Left colon (tissue), 2 donors: Measurements from ENCODE around the gene HIVEP2. TPM values are rescaled to one million over a fixed set of nuclear protein-coding genes. Genes with fewer than 3 reads are reported as not detected.

Source experiments
- ATAC-seq: fragments of 200-7000 bp; cut with Tn5 transposase; one replicate; pipeline ENCODE4 v1.9.1; 2020; ENCODE audit warnings: mild to moderate bottlenecking, moderate library complexity
- DNase-seq, 2 donors: peaks; one replicate each; pipeline ENCODE4 v3.0.0-alpha.2; 2020
- intact Hi-C, 2 donors: fragments of 100-400 bp; cut with DNase I in 1 of 2; cut with micrococcal nuclease in 1 of 2; formaldehyde crosslinking; loops; one replicate each; pipeline versions ENCODE4 v1.11.2 to v1.14.0; 2022; cut with DNase I, micrococcal nuclease
- total RNA-seq, 2 donors: library from RNA; stranded (reverse); fragmentation: NEBNext Ultra II Directional; extraction: Animal tissue kit (Norgen Biotek cat#: 25700); gene quantifications; one replicate each; pipeline ENCODE4 v1.2.1, GENCODE V29; 2021
- donor health status: DM: no; HTN: no; CAD: no.
- donor health status: DM: yes; HTN: yes; CAD: no.

Gene HIVEP2
- total RNA-seq, 2 donors from 2014 or later, result 9.2 to 10.1 TPM

DNA sequence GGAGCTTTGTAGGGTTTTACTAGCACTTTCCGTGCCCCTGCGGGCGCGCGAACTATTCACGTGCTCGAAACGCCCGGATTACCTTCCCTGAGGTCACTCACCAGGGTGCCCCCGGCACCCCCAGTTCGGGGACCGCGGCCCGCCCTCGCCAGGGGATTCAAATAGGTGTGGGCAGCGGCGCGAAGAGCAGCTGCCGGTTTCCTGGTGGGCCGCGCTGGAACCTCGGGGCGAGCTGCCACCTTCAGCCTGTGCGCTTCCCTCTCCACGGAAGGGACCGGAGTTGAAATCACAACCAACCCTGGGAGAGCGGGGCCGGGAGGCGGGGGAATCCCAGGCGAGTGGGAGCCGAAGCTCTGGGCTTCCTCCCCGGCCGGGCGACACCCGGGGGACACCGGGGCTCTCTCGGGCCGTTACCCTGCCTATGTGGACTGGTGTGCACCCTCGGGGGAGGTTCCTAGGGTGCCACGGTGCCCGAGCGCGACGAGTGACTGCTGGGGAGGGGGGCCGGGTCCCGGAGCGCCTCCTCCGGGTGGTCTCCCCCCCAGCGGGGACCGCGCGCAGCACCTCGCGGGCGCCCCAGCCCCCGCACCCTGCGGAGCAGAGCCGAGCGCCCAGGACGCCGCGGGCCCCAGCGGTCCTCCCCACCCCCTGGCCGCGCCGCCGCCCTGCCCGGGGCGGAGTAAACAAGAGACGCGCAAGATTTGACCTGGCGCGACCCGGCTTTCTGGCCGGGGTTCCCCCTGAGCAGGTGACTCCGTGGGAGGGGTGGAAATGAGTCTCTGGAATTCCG is 2.1 kb upstream of the HIVEP2 start:
- intact Hi-C loops, result loop anchor here (10.0 kb wide), 2 partner anchors 102 to 108 kb away; no protein-coding TSS in a partner anchor
- DNase-seq, result peak; percentile 86 to 88
- ATAC-seq, result peak; percentile 56

DNA sequence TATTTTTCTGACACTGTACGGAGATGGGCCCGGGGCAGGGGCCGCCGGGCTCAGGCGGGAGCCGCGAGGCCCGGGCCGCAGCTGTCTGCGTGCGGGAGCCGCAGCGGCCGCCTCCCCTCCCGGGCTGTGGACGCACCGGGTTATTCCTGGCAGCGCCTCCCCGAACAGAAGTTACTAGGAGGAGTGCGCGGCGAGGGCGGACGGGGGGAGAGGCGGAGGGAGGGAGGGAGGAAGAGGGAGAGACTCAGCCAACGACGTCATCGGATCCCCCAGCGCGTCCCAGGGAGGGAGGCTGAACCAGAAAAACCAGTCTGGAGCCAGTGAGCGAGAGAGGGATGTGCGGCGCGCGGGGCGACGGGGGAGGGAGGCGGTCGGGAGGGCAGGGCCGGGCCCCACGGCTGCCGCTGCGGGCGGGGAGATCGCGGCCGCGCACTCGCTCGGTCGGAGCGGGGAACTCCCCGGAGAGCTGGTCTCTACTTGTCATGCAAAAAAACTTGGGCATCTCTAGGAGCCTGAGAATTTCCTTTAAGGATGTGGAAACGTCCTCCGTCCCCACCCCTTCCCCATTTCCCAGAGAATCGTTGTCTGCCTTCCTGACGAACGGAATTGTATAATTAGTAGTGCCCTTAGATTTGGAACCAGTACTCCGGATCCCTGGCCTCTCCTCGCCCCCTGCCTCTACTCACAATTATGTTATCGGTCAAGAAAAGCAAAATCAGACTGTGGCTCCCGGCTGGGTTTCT is 1.4 kb upstream of the HIVEP2 start:
- DNase-seq (peak; percentile 95 to 99), ATAC-seq (peak; percentile 82)
- intact Hi-C loops, result loop anchor here (10.0 kb wide), 2 partner anchors 102 to 108 kb away; no protein-coding TSS in a partner anchor

DNA sequence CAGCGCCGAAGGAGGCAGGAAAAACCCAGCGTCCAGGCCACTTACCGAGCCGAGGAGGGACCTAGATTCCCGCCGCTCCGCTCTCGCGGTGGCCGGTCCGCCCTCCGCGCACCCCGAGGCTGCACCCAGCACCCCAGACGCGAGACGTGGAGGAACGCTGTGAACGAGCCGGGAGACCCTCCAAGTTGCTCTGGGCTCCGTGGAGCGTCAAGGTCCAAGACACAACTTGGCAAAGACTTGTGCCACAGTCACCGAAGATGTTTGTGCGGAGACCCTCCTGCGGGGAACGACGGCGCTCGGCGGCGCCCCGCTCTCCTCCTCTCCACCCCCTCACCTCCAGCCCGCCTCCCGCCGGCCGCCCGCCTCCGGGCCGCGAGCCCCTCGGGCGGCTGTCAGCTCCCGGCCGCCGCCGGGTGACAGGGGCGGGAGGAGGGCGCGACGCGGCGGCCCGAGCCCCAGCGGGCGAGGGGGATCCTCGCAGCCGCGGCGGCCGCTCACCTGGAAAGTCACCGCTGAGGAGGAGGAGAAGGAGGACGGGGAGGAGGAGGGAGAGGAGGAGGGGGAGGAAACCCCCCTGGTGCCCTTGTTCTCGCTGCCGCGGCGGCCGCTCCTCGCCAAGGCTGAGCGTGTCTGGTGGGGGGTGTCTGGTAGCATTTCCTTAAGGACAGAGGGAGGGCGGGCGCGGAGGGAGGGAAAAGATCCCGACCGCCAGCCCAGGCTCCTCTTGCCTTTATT is 637 bp upstream of the HIVEP2 start:
- ATAC-seq (peak; percentile 24), DNase-seq (peak; percentile 69 to 70)
- intact Hi-C loops, result loop anchor here (10.0 kb wide), 2 partner anchors 101 to 109 kb away; no protein-coding TSS in a partner anchor

DNA sequence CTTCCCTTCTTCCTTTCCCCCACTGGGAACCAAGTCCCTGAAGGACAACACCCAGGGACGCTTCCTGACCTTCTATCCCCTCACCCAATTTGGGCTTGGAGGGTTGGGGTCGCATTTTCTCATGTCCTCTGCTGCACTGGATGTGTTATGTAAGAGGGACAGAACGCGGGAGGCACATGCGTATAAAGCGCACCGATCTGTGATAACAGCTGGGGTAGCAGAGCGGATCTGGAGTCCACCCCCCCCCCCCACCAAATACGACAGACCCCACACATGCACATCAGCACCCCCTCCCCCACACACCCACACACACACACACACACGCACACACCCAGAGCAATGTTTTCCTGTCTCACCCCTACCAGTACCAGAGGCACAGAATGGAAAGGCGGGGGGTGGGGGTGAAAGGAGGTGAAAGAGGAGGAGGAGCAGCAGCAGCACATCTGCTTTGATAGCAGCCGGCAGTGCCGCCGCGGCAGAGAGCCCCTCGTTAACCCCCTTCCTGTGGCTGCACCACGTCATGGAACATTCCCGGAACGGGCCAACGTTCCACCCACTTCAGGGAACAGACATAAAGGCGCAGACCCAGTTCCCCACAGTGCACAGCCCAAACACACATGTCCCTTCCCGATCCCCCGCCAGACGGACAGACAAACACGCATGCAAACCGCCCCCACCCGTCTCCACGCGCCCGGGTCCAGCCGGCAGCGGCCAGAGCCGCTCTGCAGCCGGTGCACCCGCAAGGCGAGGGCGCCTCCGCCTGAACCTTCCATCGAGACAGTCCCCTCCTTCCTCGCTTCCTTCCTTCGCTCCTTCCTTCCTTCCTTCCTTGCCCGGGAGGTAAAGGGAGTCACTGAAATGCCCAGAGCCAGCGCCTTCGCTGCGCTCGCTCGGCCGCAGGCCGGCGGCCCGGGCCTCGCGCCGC is 590 bp downstream of the HIVEP2 start:
- DNase-seq (peak; percentile 84 to 88), ATAC-seq (peak; percentile 7)
- intact Hi-C loops, result loop anchor here (10.0 kb wide), 2 partner anchors 100 to 110 kb away; no protein-coding TSS in a partner anchor

- peak in 1 of 2 donors; percentile 30 for DNase-seq
- intact Hi-C loops, result loop anchor here (10.0 kb wide), 2 partner anchors 99 to 111 kb away; no protein-coding TSS in a partner anchor
- ATAC-seq, result no peak
These were observed 1.3 kb downstream of the HIVEP2 start for GRCh38 chr6:142943711-142944123.

DNA sequence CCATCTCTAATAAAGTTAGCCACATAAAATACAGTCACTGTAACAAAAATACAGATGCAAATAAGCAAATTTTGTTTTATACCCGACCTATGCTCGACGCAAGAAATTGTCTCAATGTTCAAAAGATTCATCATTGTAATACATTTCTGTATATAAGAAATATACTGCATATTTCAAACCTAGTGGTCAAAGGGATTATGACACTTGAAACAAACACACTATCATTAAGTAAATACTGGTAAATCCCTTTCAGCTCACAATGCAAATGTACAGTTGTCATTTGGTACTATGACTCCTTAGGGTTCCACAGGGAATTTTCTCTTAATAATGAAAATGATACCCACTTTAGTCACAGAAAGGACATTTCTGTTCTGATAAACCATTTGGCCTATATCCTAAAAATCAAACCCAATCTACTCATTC is 2.2 kb downstream of the HIVEP2 start:
- intact Hi-C loops, result loop anchor here (10.0 kb wide), 2 partner anchors 98 to 112 kb away; no protein-coding TSS in a partner anchor
- DNase-seq (no peak), ATAC-seq (no peak)

GRCh38 chr6:142942238-142942637 is 2.7 kb downstream of the HIVEP2 start:
- DNase-seq, result no peak
- no peak for ATAC-seq
- intact Hi-C loops, result loop anchor here (10.0 kb wide), 2 partner anchors 97 to 113 kb away; no protein-coding TSS in a partner anchor

DNA sequence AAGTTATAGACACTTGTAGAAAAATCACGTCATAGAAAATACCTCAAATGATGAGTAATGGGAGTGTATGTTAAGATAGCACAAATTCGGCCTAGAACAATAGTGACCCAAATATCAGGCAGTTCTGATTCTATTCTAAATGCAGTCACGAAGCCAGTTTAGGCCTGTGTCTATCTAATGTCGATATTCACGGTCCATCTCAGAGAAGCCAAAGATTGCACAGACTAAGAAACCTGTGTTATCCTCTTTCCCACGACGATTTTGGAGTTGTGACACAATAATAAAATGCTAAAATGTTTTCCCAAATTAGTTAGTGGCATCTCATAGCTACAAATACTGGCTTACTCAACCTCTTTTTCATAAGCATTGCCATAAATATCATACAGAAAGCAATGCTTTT is 4.0 kb downstream of the HIVEP2 start:
- no peak for ATAC-seq
- intact Hi-C loops, result loop anchor here (10.0 kb wide), 2 partner anchors 96 to 114 kb away; no protein-coding TSS in a partner anchor
- DNase-seq, result no peak

DNA sequence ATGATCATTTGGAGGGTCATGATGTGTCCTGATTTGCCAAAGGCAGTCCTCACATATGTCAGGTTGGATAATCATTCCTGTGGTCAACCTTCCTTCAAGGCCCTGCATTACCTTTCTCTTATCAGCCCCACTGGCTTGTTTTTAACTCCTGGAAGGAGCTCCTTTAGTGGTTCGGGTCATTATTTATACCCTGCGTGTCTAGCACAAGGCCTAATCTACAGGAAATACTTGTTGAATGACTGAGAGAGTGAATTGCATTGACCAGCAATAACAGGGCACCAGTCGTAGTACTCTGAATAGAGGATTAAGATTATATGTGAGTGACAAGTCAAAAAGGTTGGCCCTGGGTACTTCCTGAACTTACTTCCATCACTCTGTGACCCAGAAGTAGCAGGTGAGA is 4.5 kb downstream of the HIVEP2 start:
- no peak for DNase-seq
- intact Hi-C loops, result loop anchor here (10.0 kb wide), 2 partner anchors 96 to 114 kb away; no protein-coding TSS in a partner anchor
- ATAC-seq, result no peak

DNA sequence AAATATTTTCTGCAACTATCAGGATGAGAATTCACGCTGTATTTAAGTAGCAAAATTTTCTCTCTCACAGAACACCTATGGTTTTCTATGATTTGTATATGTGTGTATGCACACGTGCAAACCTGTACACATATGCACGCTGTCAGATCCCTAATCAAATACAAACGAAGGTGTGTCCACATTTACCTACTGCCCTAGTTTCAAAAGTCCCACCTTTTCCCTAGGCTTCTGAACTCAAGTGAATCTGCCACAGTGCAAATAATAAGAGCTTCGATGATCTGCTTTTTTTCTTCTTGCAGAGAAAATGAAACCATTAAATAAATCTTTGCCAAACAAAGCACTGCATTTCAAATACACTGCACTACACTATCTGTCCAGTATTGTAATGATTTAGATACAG is 6.5 kb downstream of the HIVEP2 start:
- DNase-seq (no peak), ATAC-seq (peak; percentile 87)
- intact Hi-C loops, result no loop called here

GRCh38 chr6:142937986-142938385 is 7.0 kb downstream of the HIVEP2 start:
- no peak for DNase-seq
- no peak for ATAC-seq
- intact Hi-C loops, result no loop called here

- DNase-seq, result peak in 1 of 2 donors; percentile 18
- intact Hi-C loops, result no loop called here
- no peak for ATAC-seq
These were observed 9.1 kb downstream of the HIVEP2 start for GRCh38 chr6:142935553-142936517.

- ATAC-seq (no peak), DNase-seq (no peak)
- intact Hi-C loops, result no loop called here
These were observed 10.4 kb downstream of the HIVEP2 start for GRCh38 chr6:142934599-142934998.

DNA sequence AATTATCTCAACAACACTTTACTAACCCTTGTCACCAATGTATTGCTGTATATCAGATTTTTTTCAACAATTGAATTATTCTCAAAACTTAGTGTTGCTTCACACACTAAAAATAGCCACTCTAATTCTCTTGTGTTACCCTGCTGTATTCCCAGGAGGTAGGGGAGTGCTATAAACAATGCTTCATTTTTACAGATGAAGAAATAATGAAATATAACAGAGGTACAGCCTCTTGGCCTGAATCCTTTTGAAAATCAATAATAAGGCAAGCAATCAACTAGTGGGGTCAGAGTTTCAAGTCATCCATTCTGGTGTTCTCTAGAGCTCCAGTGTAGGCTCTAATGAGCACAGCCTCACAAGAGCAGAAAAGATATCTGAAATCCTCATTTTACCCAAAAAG is 10.9 kb downstream of the HIVEP2 start:
- ATAC-seq, result no peak
- DNase-seq, result no peak
- intact Hi-C loops, result no loop called here

DNA sequence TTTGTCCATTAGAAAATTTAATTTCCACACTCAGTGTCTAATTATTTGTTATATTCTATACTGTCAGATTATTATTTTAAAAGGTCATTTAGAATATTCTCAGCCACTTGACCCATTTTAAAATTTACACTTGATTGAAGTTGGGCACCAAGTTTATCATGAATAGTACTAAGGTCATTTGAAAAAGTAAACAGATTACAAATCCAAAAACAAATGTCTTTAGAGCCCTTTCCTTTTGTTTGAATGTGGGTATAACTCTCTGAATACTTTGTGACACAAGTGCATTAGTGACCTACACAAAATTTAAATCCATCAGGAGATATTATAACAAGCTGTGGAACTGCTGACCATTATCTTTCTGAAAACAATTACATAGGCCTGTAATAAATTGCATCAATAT is 11.3 kb downstream of the HIVEP2 start:
- no peak for ATAC-seq
- DNase-seq, result no peak
- intact Hi-C loops, result no loop called here

DNA sequence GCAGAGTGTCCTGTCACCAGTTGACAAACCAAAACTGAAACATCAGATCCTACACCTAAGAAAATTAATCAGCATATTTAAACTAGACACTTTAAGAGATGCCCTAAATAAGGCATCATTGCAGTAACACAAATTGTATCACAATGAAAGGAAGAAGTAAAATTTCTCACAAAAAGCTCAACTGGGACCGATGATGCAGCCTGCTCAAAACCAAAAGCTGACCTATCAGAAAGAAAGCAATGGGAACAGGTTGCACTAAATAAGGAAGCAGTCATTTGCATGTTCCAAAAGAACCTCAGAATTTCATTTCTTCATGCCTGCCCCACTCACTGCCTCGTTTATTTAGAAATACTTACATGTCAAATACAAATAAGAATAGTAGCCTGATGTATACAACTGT is 12.1 kb downstream of the HIVEP2 start:
- DNase-seq, result no peak
- intact Hi-C loops, result no loop called here
- ATAC-seq, result no peak
